Right atrium auricular region (tissue), 2 donors: ENCODE results near the gene RDH5. TPM values are rescaled to one million over a fixed set of nuclear protein-coding genes. Genes with fewer than 3 reads are reported as not detected.

ENCODE experiments used
- DNase-seq: peaks from one replicate; pipeline ENCODE4 v3.0.0-alpha.2; 2019; ENCODE audit warnings: low spot score
- H3K27ac ChIP-seq, 2 donors: fragments of 200-600 bp; sonication (generic); 1 replicate in 1 of 2; 2 replicates in 1 of 2; pipeline ENCODE4 v1.5.1; 2016 to 2019
- H3K27me3 ChIP-seq, 2 donors: fragments of 200-600 bp; sonication (generic); one replicate each; pipeline versions ENCODE4 v1.5.1 to v1.6.0; 2017 to 2019
- H3K36me3 ChIP-seq: fragments of 200-600 bp; sonication (generic); one replicate; pipeline ENCODE4 v1.5.1; 2016
- H3K4me1 ChIP-seq, 2 donors: fragments of 200-600 bp; sonication (generic); one replicate each; pipeline versions ENCODE4 v1.5.1 to v1.6.0; 2017 to 2019
- H3K4me3 ChIP-seq, 2 donors: fragments of 200-600 bp; sonication (generic); 1 replicate in 1 of 2; 2 replicates in 1 of 2; pipeline ENCODE4 v1.5.1; 2017 to 2019; ENCODE audit warnings: mild to moderate bottlenecking in 1 of 2, moderate library complexity in 1 of 2
- H3K9me3 ChIP-seq, 2 donors: fragments of 200-600 bp; sonication (generic); one replicate each; pipeline ENCODE4 v1.5.1; 2019
- total RNA-seq, 2 donors: library from RNA; depleted of rRNA; stranded (reverse); fragments of >200 nt; gene quantifications; one replicate each; pipeline ENCODE4 v1.1.0, GENCODE V29; 2016
- TF ChIP-seq, protein P1 (sequence below), 2 donors: fragments of 200-600 bp; sonication (generic); IDR thresholded peaks; one replicate each; pipeline ENCODE4 v1.5.1; 2019; ENCODE audit warnings: antibody characterized with exemption in 2 of 2

RDH5 gene
- total RNA-seq, 2 donors from 2014 or later, result 13.0 to 22.4 TPM

DNA sequence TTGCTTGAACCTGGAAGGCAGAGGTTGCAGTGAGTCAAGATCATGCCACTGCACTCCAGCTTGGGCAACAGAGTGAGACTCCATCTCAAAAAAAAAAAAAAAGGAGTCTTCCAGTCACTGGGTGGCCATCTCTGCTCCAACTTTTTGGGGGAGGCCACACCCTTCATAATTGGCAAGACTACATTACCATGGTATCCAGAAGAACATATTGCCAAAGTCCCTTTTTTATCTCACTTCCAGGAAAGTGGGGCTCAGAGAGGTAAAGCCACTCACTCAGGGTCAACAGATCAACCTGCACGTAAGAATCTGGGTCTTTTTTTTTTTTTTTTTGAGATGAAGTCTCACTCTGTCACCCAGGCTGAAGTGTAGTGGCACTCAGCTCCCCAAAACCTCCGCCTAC lies 13.7 kb downstream of the RDH5 start:
- Histone ChIP-seq H3K4me3 (no peak overlapping the region), H3K9me3 (no peaks in the 10 kb centered on the region), H3K4me1 (peaks cover 0 to 53% of the 10 kb centered on the region in 2 donors), H3K36me3 (no peaks in the 10 kb centered on the region), H3K27me3 (no peaks in the 10 kb centered on the region), H3K27ac (no peak overlapping the region)
- TF ChIP-seq, protein P1, sequence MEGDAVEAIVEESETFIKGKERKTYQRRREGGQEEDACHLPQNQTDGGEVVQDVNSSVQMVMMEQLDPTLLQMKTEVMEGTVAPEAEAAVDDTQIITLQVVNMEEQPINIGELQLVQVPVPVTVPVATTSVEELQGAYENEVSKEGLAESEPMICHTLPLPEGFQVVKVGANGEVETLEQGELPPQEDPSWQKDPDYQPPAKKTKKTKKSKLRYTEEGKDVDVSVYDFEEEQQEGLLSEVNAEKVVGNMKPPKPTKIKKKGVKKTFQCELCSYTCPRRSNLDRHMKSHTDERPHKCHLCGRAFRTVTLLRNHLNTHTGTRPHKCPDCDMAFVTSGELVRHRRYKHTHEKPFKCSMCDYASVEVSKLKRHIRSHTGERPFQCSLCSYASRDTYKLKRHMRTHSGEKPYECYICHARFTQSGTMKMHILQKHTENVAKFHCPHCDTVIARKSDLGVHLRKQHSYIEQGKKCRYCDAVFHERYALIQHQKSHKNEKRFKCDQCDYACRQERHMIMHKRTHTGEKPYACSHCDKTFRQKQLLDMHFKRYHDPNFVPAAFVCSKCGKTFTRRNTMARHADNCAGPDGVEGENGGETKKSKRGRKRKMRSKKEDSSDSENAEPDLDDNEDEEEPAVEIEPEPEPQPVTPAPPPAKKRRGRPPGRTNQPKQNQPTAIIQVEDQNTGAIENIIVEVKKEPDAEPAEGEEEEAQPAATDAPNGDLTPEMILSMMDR (IDR thresholded peaks at IDR 0.05), result no peak
- no peak for DNase-seq

- Histone ChIP-seq H3K27ac (no peak overlapping the region), H3K27me3 (no peaks in the 10 kb centered on the region), H3K4me1 (peaks cover 0 to 53% of the 10 kb centered on the region in 2 donors), H3K9me3 (no peaks in the 10 kb centered on the region), H3K36me3 (no peaks in the 10 kb centered on the region), H3K4me3 (no peak overlapping the region)
- TF ChIP-seq, protein P1 (IDR thresholded peaks at IDR 0.05), result no peak
- DNase-seq, result no peak
These were observed 14.4 kb downstream of the RDH5 start for GRCh38 chr12:55734595-55734994.

- DNase-seq, result no peak
- TF ChIP-seq, protein P1 (IDR thresholded peaks at IDR 0.05), result no peak
- no peaks in the 10 kb centered on the region for H3K27me3 ChIP-seq
- H3K9me3 ChIP-seq, result no peaks in the 10 kb centered on the region
- no peaks in the 10 kb centered on the region for H3K36me3 ChIP-seq
- peak overlapping the region in 1 of 2 donors; percentile 75 for H3K27ac ChIP-seq
- peaks cover 0 to 38% of the 10 kb centered on the region in 2 donors for H3K4me1 ChIP-seq
- no peak overlapping the region for H3K4me3 ChIP-seq
These were observed 15.9 kb downstream of the RDH5 start for GRCh38 chr12:55736076-55736475.

DNA sequence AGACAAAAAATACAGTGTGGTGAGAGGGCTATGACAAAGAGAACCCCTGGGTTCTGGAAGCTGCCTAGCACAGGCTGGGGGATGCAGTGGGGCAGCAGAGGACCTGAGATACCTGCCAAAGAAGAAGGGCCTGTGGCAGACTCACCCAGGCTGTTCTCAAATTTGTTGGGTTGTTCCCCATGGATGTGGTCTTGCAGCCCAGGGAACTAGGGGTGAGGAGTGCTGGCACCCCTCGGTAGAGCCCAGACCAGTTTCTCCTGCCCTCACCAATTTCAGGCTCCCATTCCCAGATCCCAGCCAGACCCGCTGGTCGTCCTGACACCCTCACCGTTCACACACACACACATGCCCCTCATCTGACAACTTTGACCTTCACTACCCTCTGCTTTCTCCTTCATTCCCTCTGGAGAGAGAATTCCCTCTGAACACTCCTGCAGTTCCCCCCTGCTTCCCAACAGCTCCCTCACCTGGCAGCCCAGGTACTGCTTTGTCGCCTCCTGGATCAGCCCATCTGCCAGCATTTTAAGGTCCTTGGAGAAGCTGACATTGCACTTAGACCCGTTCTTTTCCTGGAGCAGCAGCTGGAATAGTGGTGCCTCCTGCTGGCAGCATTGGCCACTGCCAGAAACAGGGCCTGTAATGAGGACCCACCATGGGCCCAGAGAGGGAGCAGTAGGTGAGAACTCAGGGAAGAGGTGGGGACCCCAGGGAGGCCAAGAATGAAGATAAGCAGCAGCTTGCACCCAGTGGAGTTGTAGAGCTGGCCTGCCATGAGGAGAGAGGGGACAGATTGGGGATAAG lies 16.8 kb downstream of the RDH5 start:
- Histone ChIP-seq H3K27me3 (no peaks in the 10 kb centered on the region), H3K27ac (peak overlapping the region; percentile 75 to 78), H3K9me3 (no peaks in the 10 kb centered on the region), H3K4me1 (peaks cover 0 to 29% of the 10 kb centered on the region in 2 donors), H3K4me3 (no peak overlapping the region), H3K36me3 (no peaks in the 10 kb centered on the region)
- DNase-seq, result no peak
- TF ChIP-seq, protein P1 (IDR thresholded peaks at IDR 0.05), result peak; percentile 64 to 84

GRCh38 chr12:55737581-55738122 lies 17.5 kb downstream of the RDH5 start:
- Histone ChIP-seq H3K9me3 (no peaks in the 10 kb centered on the region), H3K27ac (peak overlapping the region; percentile 75 to 78), H3K27me3 (no peaks in the 10 kb centered on the region), H3K4me3 (peak overlapping the region; percentile 38 to 59), H3K4me1 (peaks cover 0 to 30% of the 10 kb centered on the region in 2 donors), H3K36me3 (no peaks in the 10 kb centered on the region)
- TF ChIP-seq, protein P1 (IDR thresholded peaks at IDR 0.05), result no peak
- no peak for DNase-seq
